Measurements from ENCODE around the gene KLF13.

GRCh38 chr15:31311735-31312619 lies 14.7 kb upstream of the KLF13 start:
- TF ChIP-seq CTBP1 (IDR thresholded peaks at IDR 0.05; ENCODE audit: borderline replicate concordance): no peak
- TF ChIP-seq FOXM1 (IDR thresholded peaks at IDR 0.05; ENCODE audit: borderline replicate concordance): no peak
- no peak for TF ChIP-seq PKNOX1 (IDR thresholded peaks at IDR 0.05)
- TF ChIP-seq ELF4 (IDR thresholded peaks at IDR 0.05): no peak
